D721Med (cell line): ENCODE data around the gene ALDOC.

ENCODE experiments used
- DNase-seq: peaks from one replicate; pipeline ENCODE4 v3.0.0; 2011; ENCODE audit warnings: low spot score; ENCODE audit not compliant: insufficient read length
- FAIRE-seq: peaks from 2 replicates; lab custom pipeline; 2011; peaks lifted over from hg19 to GRCh38; lab: Jason Lieb, UNC
- CTCF ChIP-seq: IDR thresholded peaks from 2 replicates; pipeline ENCODE4 v1.5.1; 2012; ENCODE audit warnings: mild to moderate bottlenecking, control low read depth; ENCODE audit not compliant: insufficient read depth; ENCODE audit errors: missing control alignments

Gene ALDOC

GRCh38 chr17:28536532-28537218, 40.0 kb downstream of the ALDOC start:
- FAIRE-seq, result no peak
- DNase-seq, result no peak
- TF ChIP-seq CTCF, result no peak

GRCh38 chr17:28534740-28535375, 41.8 kb downstream of the ALDOC start:
- no peak for TF ChIP-seq CTCF
- FAIRE-seq (no peak), DNase-seq (no peak)

DNA sequence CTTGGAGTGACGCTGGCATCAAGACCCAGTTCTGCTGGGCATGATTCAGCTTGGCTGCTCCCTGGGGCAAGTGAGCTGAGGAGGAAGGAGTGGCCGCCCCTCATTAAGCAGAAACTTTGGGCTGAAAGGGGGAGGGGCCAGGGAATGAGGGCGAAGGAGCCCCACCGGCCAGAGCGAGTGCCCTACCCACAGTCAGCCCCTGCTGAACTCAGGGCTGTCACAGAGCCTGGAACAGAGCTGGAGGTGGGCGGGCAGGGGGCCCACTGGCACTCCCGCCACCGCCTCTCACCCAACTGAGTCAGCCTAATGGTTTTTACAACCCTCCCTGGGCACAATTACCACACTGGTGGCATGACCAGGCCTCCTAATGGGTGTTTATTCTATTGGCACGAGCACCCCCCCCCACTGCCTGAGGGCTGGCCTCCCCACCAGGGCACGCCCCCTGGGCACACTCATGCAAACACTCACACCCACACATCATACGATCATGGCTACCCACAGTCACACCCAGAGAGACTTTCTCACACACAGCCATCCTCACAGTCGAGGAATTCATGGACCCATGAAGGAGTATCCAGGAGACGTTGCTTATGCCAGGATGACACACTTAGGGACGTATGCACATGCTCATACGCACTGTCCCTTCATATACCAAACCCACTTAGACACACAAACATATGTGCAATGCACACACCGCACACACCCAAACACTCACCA, 43.4 kb downstream of the ALDOC start:
- DNase-seq, result no peak
- FAIRE-seq, result no peak
- TF ChIP-seq CTCF, result no peak

DNA sequence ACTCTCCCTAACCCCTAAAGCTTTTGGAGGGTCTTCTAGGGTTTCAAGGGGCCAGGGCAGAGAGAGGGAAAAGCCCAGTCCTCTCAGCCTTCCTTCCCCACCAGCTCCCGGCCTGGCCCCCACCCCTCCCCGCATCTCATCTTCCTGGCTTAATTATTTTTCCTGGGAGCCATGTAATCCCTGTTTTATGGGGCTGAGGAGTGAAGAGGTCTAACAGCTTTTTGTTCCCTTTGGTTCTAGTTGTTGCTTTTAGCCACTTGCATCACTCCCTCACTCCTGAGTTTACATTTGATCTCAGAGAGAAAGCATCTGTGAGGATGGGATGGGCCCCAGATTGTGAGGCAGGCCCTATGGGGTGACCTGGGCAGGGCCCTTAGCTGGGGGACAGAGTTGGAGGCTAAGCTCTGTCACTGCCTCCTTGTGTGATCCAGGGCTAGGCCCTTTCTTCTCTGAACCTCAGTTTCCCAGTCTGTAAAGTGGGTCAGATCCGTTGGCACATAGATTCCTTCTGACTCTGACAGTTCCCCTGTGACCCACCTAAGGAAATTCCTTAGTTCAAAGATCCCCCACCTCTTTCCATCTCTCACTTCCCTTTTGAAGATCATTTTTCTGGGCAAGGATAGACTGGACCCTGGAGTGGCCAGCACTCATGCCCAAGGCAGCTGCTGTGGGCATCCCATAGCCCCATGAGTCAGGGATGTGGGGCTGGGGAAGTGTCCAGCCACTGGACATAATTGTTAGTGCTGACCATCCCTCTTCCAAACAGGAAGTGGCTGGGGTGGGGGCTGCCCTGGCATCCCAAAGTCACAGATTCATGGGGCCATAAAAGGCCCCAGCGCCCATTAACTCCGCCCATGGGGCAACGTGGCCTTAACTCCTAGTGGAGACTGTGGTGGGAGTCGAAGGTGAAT, 44.4 kb downstream of the ALDOC start:
- FAIRE-seq, result no peak

GRCh38 chr17:28530926-28531325, 45.8 kb downstream of the ALDOC start:
- FAIRE-seq, result no peak
- no peak for DNase-seq
- TF ChIP-seq CTCF, result no peak

More for the DNA sequence above, 44.4 kb downstream of the ALDOC start:
- DNase-seq, result no peak
- TF ChIP-seq CTCF, result no peak

DNA sequence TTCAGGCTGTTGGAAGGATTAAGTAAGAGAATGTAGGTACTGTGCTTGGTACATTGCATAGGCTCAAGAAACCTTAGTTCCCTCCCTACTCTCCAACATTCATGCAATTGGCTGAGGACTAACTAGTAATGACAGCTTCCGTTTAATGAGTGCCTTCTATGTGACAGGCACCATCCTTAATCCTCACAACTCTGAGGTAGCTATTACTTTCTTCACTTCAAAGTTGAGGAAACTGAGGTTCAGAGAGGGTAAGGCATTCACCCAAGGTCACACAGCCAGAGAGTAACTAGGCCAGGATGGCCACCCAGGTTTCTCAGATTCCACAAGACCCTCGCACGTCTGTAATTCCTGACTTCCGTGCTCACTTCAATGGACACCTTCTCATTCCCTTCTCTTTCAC, 46.4 kb downstream of the ALDOC start:
- no peak for TF ChIP-seq CTCF
- DNase-seq, result no peak
- no peak for FAIRE-seq
